GM13976 (cell line): ENCODE data around the gene CYP39A1.

Source experiments
- DNase-seq: peaks from one replicate; pipeline ENCODE4 v3.0.0; 2012; ENCODE audit warnings: low spot score
- in situ Hi-C: fragments of 300-500 bp; cut with MboI; formaldehyde crosslinking; loops from one replicate; pipeline ENCODE4 v1.12.0; 2022; ENCODE audit warnings: low sequenced_read_pairs, mixed read lengths, inconsistent platforms; ENCODE audit not compliant: unreplicated experiment
- TF ChIP-seq, protein P1 (sequence below): IDR thresholded peaks from 2 replicates; pipeline ENCODE4 v1.5.1; 2012; ENCODE audit warnings: borderline replicate concordance, mild to moderate bottlenecking; ENCODE audit not compliant: insufficient read depth; ENCODE audit errors: extremely low read depth, missing control alignments, control extremely low read depth

CYP39A1 gene, protein sequence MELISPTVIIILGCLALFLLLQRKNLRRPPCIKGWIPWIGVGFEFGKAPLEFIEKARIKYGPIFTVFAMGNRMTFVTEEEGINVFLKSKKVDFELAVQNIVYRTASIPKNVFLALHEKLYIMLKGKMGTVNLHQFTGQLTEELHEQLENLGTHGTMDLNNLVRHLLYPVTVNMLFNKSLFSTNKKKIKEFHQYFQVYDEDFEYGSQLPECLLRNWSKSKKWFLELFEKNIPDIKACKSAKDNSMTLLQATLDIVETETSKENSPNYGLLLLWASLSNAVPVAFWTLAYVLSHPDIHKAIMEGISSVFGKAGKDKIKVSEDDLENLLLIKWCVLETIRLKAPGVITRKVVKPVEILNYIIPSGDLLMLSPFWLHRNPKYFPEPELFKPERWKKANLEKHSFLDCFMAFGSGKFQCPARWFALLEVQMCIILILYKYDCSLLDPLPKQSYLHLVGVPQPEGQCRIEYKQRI

DNA sequence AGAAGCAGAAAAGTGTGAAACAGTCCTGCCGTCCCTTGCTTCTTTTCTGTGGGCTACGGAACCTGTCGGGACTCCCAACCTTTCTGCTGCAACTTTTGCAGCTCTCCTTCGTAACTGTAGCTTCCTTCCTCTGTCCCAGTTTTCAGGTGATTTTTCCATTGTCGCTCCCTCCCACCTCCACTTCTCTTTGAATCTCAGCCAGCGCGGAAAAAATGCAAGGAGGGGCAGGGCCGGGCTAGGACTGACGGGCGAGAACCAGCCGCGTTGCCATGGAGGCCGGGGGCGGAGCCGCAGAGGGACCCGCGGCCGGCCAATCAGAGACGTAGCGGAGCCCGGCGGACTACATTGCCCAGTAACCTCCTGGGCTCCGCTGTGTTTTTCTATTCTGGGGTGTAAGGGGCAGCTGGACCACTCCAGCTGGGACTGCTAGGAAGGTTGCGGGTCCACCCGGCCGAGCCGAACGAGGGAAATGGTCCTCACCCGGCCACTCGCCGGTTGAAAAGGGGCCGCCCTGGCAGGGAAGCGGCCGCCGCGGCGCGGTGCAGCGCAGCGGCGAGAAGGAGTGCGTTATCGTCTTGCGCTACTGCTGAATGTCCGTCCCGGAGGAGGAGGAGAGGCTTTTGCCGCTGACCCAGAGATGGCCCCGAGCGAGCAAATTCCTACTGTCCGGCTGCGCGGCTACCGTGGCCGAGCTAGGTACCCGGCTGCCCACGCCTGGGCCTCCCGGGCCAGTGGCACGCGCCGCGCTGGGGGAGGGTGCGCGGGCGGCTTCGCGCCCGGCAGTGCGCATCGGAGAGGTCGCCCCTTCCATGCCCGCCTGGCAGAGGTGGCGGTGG is at the start of gene CYP39A1, which contains the start of gene SLC25A27:
Gene CYP39A1, minus strand, starts transcription at position 216 of the 836 bp plus-strand sequence. CDS start 236 bp downstream, outside the sequence.
Gene SLC25A27, plus strand, starts transcription at position 373 of the 836 bp plus-strand sequence. Its CDS starts 218 bp downstream, at position 591.
- peak; percentile 89 for DNase-seq
- TF ChIP-seq, protein P1, sequence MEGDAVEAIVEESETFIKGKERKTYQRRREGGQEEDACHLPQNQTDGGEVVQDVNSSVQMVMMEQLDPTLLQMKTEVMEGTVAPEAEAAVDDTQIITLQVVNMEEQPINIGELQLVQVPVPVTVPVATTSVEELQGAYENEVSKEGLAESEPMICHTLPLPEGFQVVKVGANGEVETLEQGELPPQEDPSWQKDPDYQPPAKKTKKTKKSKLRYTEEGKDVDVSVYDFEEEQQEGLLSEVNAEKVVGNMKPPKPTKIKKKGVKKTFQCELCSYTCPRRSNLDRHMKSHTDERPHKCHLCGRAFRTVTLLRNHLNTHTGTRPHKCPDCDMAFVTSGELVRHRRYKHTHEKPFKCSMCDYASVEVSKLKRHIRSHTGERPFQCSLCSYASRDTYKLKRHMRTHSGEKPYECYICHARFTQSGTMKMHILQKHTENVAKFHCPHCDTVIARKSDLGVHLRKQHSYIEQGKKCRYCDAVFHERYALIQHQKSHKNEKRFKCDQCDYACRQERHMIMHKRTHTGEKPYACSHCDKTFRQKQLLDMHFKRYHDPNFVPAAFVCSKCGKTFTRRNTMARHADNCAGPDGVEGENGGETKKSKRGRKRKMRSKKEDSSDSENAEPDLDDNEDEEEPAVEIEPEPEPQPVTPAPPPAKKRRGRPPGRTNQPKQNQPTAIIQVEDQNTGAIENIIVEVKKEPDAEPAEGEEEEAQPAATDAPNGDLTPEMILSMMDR, result no peak
- in situ Hi-C loops, result no loop called here

DNA sequence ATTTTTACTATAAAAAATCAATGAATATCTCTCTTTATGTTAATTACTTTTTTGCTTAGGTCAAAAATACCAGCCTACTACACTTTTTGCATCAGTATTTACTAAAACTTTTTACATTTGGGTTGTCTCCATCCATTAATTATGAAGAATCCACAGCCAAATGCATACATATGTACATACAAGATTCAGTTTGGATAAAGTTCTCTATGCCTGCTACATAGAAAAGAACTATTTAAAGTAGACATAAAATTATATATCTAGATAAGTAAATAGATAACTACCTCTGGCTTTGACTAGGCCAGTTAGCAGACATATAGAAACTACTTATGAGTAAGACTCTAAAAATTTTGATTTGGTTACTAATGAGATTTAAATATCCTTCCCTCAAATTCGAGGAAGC is 47.4 kb upstream of the CYP39A1 start:
- in situ Hi-C loops, result no loop called here
- TF ChIP-seq, protein P1, result no peak
- DNase-seq, result no peak

DNA sequence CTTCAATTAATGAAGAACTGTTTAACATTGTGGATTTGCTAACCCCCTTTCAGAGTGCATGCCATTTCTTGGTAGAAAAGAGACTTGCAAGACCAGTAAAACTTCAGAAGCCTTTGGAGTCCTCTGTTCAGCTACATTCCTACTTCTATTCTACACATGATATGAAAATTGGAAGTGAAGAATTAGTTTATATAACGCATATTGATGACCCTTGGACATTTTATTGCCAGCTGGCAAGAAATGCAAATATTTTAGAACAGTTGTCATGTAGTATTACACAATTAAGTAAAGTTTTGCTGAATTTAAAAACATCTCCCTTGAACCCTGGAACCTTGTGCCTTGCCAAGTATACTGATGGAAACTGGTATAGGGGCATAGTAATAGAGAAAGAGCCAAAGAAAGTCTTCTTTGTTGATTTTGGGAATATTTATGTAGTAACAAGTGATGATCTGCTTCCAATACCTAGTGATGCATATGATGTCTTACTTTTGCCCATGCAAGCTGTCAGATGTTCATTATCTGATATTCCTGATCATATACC is 38.4 kb upstream of the CYP39A1 start:
- in situ Hi-C loops, result no loop called here
- DNase-seq, result no peak
- TF ChIP-seq, protein P1, result no peak

DNA sequence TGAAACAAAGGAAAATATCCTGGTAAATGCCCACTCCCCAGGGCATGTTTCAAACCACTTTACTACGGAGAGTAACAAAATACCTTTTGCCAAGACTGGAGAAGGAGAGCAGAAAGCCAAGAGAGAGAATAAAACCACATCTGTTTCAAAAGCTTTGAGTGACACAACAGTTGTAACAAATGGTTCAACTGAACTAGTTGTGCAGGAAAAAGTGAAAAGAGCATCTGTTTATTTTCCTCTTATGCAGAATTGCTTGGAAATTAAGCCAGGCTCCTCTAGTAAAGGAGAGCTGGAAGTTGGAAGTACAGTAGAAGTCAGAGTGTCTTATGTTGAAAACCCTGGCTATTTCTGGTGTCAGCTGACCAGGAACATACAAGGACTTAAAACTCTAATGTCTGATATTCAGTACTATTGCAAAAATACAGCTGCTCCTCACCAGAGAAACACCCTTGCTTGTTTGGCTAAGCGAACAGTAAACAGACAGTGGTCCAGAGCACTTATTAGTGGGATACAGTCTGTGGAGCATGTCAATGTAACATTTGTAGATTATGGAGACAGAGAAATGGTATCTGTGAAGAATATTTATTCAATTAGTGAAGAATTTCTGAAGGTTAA is 37.6 kb upstream of the CYP39A1 start:
- in situ Hi-C loops, result no loop called here
- TF ChIP-seq, protein P1, result no peak
- DNase-seq, result no peak

DNA sequence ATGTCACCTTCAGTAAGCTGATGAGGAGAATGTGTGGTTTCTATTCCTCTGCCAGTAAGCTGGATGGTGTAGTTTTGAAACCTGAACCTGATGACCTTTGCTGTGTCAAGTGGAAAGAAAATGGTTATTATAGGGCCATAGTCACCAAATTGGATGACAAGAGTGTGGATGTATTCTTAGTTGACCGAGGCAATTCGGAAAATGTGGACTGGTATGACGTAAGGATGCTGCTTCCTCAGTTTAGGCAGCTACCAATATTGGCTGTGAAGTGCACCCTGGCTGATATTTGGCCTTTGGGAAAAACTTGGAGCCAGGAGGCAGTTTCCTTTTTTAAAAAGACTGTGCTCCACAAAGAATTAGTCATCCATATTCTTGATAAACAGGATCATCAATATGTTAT is 37.0 kb upstream of the CYP39A1 start:
- TF ChIP-seq, protein P1, result no peak
- no peak for DNase-seq
- in situ Hi-C loops, result no loop called here

DNA sequence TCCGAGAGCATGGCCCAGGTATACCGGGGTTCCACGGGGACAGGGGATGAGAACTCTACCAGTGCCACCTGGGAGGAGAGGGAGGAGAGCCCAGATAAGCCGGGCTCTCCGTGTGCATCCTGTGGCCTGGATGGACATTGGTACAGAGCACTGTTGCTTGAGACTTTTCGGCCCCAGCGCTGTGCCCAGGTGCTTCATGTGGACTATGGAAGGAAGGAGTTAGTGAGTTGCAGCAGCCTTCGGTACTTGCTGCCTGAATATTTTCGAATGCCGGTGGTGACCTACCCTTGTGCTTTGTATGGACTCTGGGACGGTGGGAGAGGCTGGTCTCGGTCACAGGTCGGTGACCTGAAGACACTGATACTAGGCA is 36.3 kb upstream of the CYP39A1 start:
- TF ChIP-seq, protein P1, result no peak
- in situ Hi-C loops, result no loop called here
- DNase-seq, result no peak
